GM12873 (cell line): ENCODE data around the gene CYP27B1.

Experiments used
- TF ChIP-seq, protein P1 (sequence below): IDR thresholded peaks from 2 replicates; pipeline ENCODE4 v1.5.1; 2012; ENCODE audit warnings: low read depth, mild to moderate bottlenecking, moderate library complexity, low read length, control low read depth; ENCODE audit not compliant: insufficient read depth; ENCODE audit errors: missing control alignments

The CYP27B1 gene

GRCh38 chr12:57735952-57736740 lies 30.7 kb downstream of the CYP27B1 start:
- TF ChIP-seq, protein P1, sequence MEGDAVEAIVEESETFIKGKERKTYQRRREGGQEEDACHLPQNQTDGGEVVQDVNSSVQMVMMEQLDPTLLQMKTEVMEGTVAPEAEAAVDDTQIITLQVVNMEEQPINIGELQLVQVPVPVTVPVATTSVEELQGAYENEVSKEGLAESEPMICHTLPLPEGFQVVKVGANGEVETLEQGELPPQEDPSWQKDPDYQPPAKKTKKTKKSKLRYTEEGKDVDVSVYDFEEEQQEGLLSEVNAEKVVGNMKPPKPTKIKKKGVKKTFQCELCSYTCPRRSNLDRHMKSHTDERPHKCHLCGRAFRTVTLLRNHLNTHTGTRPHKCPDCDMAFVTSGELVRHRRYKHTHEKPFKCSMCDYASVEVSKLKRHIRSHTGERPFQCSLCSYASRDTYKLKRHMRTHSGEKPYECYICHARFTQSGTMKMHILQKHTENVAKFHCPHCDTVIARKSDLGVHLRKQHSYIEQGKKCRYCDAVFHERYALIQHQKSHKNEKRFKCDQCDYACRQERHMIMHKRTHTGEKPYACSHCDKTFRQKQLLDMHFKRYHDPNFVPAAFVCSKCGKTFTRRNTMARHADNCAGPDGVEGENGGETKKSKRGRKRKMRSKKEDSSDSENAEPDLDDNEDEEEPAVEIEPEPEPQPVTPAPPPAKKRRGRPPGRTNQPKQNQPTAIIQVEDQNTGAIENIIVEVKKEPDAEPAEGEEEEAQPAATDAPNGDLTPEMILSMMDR, result no peak

- TF ChIP-seq, protein P1, result no peak
Measured at GRCh38 chr12:57735198-57735855, 31.6 kb downstream of the CYP27B1 start.

- TF ChIP-seq, protein P1, result no peak
Measured at GRCh38 chr12:57734591-57734990, 32.3 kb downstream of the CYP27B1 start.

DNA sequence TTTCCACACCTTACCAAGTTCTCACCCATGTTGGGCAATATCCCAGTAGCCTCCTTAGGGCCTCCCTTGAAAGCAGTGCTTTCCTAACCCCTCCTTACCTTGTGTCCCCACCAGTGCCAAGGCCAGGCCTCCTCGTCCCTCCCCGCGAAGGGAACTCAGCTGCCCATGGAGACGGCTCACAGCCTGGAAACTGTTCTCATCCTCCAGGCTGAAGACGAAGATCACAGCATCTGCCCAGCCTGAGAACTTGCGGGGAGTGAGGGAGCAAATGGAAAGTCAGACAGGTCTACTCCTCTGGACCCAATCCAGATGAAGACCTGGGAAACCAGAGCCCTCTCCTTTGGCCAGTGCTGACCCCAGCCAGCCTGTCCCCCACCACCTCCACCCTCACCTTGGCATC lies 33.0 kb downstream of the CYP27B1 start:
- TF ChIP-seq, protein P1, result no peak

- TF ChIP-seq, protein P1, result no peak
Measured at GRCh38 chr12:57732726-57733593, 33.9 kb downstream of the CYP27B1 start.

GRCh38 chr12:57732270-57732669 lies 34.6 kb downstream of the CYP27B1 start:
- TF ChIP-seq, protein P1, result no peak
